Keratinocyte (primary cell): ENCODE data around the gene BRSK1.

ENCODE experiments used
- EZH2 ChIP-seq: IDR thresholded peaks from one replicate; pipeline ENCODE4 v1.6.1; 2012; ENCODE audit warnings: inconsistent platforms, mild to moderate bottlenecking, low read length, moderate library complexity
- TF ChIP-seq, protein P1 (sequence below), 3 experiments: IDR thresholded peaks in 1 of 3; conservative IDR thresholded peaks in 1 of 3; optimal IDR thresholded peaks in 1 of 3; 2 replicates in 2 of 3; 3 replicates in 1 of 3; pipeline versions ENCODE3 to v1.5.1; 2011; ENCODE audit warnings: low read length in 3 of 3, mild to moderate bottlenecking in 3 of 3, moderate library complexity in 2 of 3, control low read depth in 1 of 3, inconsistent platforms in 1 of 3; ENCODE audit not compliant: insufficient read depth in 2 of 3; ENCODE audit errors: extremely low read depth in 1 of 3

GRCh38 chr19:55346725-55347441, 63.1 kb downstream of the BRSK1 start:
- TF ChIP-seq EZH2, result no peak
- TF ChIP-seq, protein P1, sequence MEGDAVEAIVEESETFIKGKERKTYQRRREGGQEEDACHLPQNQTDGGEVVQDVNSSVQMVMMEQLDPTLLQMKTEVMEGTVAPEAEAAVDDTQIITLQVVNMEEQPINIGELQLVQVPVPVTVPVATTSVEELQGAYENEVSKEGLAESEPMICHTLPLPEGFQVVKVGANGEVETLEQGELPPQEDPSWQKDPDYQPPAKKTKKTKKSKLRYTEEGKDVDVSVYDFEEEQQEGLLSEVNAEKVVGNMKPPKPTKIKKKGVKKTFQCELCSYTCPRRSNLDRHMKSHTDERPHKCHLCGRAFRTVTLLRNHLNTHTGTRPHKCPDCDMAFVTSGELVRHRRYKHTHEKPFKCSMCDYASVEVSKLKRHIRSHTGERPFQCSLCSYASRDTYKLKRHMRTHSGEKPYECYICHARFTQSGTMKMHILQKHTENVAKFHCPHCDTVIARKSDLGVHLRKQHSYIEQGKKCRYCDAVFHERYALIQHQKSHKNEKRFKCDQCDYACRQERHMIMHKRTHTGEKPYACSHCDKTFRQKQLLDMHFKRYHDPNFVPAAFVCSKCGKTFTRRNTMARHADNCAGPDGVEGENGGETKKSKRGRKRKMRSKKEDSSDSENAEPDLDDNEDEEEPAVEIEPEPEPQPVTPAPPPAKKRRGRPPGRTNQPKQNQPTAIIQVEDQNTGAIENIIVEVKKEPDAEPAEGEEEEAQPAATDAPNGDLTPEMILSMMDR (optimal IDR thresholded peaks at IDR 0.05 in 1 of 3, IDR thresholded peaks at IDR 0.05 in 1 of 3, conservative IDR thresholded peaks at IDR 0.05 in 1 of 3; ENCODE audit: extremely low read depth in 1 of 3, insufficient read depth in 2 of 3, low read length in 3 of 3), result no peak
